Kasumi-1 (cell line): ENCODE measurements around the gene MSN.
A peak's percentile ranks its signal among the peaks of the same experiment; 100 is the strongest.

ENCODE experiments used
- DNase-seq, 2 experiments: peaks; one replicate each; lab custom pipeline; 2025; lab: John Stamatoyannopoulos, UW

MSN gene

GRCh38 chrX:65673857-65674203 is 6.4 kb downstream of the MSN start:
- no peak for DNase-seq

DNA sequence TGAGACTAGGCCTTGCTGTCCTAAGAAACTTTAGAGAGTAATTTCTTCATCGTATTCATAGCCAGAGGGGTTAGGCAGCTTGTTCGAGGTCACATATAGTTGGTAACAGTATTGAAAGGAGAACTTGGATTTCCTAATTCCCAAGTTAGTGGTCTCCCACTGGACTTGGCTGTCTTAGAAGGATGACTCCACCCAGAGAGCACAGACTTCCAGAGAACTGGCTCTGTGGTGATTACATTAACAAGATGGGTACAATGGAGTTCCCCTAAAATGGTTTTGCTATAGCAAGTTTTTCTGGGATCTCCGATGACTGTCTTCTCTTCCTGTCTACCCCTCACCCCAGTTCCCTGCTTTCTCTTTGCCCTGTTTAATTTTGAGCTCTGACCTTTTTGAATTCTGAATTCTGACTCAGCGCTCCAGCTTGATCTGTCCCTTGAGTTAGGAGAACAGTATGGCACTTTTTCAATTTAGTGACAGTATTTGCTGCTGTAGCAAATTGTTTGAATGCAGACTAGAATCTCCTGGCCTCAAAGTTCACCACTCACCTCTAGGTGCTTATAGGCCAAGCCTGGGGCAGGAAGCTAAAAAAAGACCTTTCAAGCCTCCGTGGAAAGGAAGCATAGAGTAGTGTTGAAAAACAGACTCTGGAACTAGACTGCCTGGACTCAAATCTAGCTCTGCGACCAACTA is 6.9 kb downstream of the MSN start:
- no peak for DNase-seq

GRCh38 chrX:65677954-65678469 is 10.6 kb downstream of the MSN start:
- no peak for DNase-seq

DNA sequence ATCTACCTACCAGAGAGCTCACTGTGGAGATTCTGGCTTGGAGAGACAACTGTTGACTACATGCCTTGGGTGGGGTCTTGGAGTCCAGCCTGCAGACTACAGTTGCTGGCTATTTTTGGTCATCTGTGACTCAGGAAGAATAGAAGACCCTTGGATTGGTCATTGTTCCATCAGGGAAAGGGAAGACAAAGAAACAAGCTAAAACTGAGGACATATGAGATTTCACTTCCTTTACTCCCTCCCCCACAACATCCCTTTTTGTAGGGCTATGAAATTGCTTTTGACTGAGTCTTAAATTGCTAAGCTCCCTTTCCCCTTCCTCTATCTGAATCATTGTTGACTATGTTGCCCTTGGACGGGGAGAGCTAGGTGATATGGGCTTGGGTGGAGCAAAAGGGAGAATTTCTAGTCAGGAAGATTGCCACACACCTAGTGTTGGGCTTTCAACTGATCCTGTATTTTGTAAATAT is 11.7 kb downstream of the MSN start:
- peak; percentile 16 to 18 for DNase-seq

- no peak for DNase-seq
Observed at GRCh38 chrX:65681810-65682209, 14.4 kb downstream of the MSN start.

DNA sequence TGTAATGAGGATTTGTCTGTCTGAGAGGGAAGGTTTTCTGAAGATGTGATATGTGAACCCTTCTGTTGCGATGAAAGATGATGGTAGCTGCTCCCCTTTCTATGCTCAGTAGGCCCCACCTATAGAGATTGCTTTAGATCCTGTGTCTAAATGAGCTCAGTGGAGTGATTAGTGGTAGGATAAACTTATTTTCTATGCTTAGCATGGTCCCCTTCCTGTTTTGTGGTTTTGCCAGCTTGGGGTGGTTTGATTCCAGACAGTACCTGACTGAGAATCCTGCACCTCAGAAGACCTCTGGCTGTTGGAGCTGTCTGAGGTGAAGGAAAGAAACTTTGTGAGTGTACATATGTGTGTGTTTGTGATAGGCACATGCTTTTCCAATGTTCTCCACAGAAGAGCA is 17.7 kb downstream of the MSN start:
- no peak for DNase-seq

GRCh38 chrX:65686236-65686635 is 18.8 kb downstream of the MSN start:
- DNase-seq = no peak

DNA sequence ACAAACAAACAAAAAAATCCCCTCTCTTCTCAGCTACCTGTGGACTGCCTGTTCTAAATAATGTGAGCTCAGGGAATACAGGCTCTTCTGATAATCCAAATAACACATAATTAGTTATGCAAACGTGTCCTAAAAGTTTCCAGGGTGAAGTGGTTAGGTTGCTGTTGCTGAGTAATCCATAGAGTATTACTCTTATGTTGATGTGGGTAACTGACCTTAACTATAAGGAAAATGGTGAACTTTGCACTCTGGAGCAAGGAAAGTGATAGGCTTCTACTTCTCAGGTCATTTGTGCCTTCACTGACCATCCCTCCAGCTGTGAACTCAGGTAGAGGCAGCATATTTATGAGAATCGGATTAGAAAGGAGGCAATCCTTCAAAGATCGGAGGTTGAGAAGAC is 19.9 kb downstream of the MSN start:
- DNase-seq = no peak

- no peak for DNase-seq
Observed at GRCh38 chrX:65688403-65688871, 21.0 kb downstream of the MSN start.

GRCh38 chrX:65689377-65689776 is 21.9 kb downstream of the MSN start:
- no peak for DNase-seq

GRCh38 chrX:65690057-65690855 is 22.8 kb downstream of the MSN start:
- no peak for DNase-seq

- no peak for DNase-seq
Observed at GRCh38 chrX:65695849-65696449, 28.5 kb downstream of the MSN start.

DNA sequence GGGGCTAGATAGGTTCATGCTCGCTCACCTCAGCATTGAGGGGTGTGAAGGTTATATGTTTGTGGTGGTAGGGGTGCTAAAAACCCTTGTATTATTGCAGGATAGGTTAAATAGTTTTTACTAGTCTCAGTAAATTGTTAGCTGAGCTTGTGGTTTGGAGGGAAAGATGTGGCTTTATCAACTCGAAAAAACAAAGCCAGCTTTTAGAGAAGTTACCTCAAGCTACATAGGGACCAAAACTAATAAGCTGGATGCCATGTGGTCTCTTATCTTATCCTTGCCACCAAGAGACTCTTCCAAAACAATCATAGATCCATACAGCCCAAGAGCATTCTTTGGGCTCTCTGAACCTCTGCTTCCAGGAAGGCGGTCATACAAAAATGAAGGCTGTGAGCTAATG is 29.2 kb downstream of the MSN start:
- DNase-seq = peak in 1 of 2 experiments; percentile 17

DNA sequence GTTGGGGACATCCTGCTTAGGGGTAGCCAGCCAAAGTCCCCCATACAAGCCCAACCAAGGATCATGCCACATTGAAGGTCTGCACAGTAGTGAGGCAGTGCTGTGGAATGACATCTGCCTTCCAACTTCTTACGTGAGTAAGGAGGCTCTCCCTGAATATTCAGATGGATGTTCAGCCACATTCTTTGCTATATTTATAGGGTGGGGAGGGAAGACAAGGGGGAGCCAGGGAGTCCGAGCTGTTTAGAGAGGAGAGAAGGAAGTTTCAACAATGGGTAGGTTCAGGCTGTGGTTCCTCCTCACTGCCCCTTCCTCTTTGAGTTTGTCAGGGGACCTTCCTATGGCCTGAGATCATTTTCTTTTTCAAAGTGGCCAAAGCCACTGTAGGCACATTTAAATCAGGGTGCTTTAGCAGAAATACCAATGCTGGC is 29.8 kb downstream of the MSN start:
- peak; percentile 28 to 30 for DNase-seq

GRCh38 chrX:65697915-65698796 is 30.7 kb downstream of the MSN start:
- peak; percentile 88 to 91 for DNase-seq

GRCh38 chrX:65702956-65703355 is 35.5 kb downstream of the MSN start:
- no peak for DNase-seq

DNA sequence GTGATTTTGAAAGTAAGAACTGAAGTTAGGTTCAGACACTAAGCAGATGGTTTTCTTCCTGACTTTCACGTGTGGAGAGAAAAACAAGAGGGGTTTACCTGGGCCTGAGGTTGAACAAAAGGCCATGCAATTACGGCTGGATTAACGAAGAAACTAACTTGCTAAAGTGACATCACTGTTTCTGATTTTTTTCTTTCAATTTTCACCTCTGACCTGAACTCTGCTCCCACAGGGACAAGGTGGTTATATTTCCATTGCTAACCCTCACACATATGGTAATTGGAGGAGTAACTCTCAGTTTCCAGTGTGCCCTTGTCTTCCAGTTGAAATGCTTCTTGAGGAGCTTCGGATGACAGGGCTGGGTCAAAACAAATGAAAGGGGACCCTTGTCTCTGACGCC is 38.0 kb downstream of the MSN start:
- no peak for DNase-seq

DNA sequence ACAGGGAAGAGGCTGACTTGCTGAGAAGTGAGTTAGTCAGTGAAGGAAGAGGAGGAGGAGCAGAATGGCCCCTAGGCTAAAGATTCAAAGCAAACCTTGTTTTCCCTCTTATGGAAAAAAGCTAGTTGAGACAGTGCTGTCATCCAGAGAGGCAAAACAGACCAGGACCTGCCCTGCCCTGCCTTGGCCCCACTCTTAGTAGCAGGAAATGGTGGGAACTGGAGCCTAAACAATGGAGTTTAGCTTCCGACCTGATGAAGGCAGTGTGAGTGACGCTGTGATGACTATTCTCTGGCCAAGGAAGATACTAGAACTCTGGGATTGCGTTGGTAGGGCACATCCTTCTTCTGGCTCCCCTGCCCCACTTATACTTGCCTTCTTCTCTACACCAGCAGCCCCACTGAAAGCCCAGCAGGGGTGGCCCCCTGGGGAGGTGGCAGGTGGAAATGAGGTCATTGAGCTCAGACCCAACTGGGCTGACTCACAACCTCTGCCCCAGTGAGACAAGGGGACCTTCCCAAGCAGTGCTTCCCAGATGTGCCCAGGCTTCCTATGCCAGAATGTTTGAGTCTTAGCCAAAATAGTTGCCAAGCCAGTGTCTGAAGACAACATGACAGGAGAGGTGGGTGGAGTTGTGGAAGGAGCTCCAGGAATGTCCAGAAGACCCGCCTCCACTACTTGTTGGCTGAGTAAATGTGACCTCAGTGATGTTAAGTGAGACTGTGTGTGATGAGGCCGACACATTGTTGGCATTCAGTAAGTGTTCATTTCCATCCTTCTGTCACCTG is 38.8 kb downstream of the MSN start:
- DNase-seq = no peak

DNA sequence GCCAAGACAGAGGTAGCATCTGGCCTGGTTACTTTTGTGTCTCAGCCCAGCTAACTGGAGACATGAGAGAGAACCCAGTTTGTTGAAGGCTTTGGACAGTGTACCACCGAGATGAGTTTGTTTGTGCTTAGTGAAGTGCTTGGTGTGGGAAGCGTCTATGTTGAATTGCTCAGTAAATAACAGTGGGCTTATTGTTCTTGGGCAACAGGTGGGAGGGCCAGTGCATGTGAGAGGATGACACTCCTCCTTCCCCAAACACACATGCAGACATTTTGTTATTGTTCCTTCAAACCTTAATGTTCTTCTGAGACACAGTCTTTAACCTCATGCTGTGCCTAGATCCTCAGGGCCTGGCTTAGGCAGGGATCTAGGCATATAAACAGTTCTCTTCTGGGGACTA is 39.7 kb downstream of the MSN start:
- no peak for DNase-seq

GRCh38 chrX:65712005-65712806 is 44.8 kb downstream of the MSN start:
- no peak for DNase-seq
